ENCODE results near the gene CARD14.
"Not testable (repeated sequence)": the region's sequence is repeated elsewhere in the genome, so short reads cannot be mapped to it uniquely, and the experiment has no call there.

Gene CARD14

DNA sequence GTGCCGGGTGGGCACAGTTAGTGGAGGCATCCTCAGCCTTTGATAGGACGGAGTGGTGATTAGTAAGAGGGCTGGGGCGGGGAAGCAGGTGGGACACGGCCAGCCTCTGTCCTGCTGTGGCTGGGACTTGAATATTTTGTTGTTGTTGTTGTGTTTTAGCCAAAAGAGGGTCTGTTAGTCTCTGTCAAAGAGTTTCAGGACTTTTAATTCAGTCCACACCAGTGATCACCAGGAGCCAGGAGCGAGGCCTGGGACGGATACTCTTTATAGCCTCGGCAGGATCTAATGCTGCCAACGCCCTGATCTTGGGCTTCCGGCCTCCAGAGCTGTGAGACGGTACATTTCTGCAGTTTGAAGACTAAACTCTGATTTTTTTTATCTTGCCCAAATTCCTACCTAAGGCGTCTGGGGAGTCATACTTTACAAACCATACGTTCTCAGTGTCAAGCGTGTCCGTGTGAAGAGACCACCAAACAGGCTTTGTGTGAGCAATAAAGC lies 87.9 kb downstream of the CARD14 start:
- DNase-seq: no peak

DNA sequence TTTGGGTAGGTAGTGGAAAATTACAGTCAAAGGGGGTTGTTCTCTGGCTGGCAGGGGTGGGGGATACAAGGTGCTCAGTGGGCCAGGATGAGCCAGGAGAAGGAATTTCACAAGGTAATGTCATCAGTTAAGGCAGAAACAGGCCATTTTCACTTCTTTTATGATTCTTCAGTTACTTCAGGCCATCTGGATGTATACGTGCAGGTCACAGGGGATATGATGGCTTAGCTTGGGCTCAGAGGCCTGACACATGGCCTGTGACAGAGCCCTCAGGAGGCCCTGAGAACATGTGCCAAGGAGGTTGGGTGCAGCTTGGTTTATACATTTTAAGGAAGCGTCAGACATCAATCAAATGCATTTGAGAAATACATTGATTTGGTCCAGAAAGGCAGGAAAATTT lies 88.5 kb downstream of the CARD14 start:
- DNase-seq: not testable (repeated sequence)

All from bone marrow (tissue), 2 donors.